Ishikawa (cell line): Measurements from ENCODE around the gene ATXN10.

Experiments used
- CEBPB ChIP-seq: IDR thresholded peaks from 2 replicates; pipeline ENCODE4 v1.6.1; 2012
- EP300 ChIP-seq: IDR thresholded peaks from 2 replicates; pipeline ENCODE4 v1.6.1; 2012; ENCODE audit warnings: borderline replicate concordance
- FOXM1 ChIP-seq: IDR thresholded peaks from 2 replicates; pipeline ENCODE4 v1.6.1; 2012; ENCODE audit warnings: low read depth, borderline replicate concordance
- RAD21 ChIP-seq: IDR thresholded peaks from 2 replicates; pipeline ENCODE4 v1.6.1; 2012; ENCODE audit warnings: low read depth
- TCF12 ChIP-seq: IDR thresholded peaks from 2 replicates; pipeline ENCODE4 v1.6.1; 2012; ENCODE audit warnings: low read depth
- YY1 ChIP-seq: IDR thresholded peaks from 2 replicates; pipeline ENCODE4 v1.6.1; 2012; ENCODE audit warnings: low read depth

DNA sequence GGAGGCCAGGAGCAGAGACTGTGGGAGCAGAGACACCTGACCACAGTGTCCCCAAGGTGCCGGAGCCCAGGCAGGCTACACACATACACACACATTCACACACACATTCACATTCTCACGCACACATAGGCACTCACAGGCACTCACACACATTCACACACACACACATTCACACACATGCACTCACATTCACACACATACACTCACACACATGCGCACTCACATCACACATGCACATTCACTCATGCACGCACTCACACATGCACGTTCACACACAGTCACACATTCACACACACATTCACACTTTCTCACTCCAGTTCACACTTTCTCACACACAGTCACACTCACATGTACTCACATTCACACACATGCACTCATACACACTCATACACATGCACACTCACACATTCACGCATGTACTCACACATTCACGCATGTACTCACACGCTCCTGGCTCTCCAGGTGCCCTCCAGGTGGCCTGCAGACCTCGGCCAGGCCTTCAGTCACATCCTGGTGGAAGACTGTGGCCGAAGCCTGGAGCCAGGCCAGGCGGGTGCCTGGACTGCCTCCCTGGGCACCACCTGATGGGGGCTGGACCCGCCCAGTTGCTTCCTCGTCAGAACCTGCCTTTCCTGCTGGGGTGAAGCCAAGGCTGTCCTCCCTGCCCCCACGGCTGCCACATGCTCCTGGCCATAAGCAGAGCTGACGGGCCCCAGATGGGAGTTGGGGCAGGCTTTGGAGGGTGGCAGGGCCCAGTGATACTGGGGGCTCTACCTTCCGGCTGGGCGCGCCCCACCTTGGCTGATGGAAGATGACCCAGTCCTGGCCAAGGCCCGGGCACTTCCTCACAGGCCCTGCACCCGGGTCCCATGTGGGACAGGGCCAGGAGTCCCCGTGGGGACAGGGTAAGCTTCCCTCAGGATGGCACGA, 215.8 kb downstream of the ATXN10 start:
- TF ChIP-seq EP300, result no peak
- TF ChIP-seq CEBPB, result no peak
- TF ChIP-seq RAD21, result no peak
- TF ChIP-seq YY1, result no peak
- TF ChIP-seq FOXM1, result no peak
- TF ChIP-seq TCF12, result peak; percentile 59; the same call in 1 of the 2 replicates
